WTC11 (cell line): ENCODE results near the gene TMEM255A. TPM values are rescaled to one million over a fixed set of nuclear protein-coding genes. Genes with fewer than 3 reads are reported as not detected.

Source experiments
- ATAC-seq: fragments of 200-7000 bp; cut with Tn5 transposase; 2 replicates; pipeline ENCODE4 v1.10.0; 2021; ENCODE audit warnings: mild to moderate bottlenecking, moderate library complexity
- CTCF ChIA-PET: fragments of 300-600 bp; sonication (Branson Sonifier 250); formaldehyde crosslinking; loops from one replicate; lab custom pipeline; 2021; ENCODE audit warnings: antibody characterized with exemption; lab: Charles Lee
- POLR2A ChIA-PET: fragments of 350-600 bp; sonication (Branson Sonifier 250); formaldehyde crosslinking; loops from one replicate; lab custom pipeline; 2021; ENCODE audit warnings: antibody characterized with exemption; lab: Charles Lee
- DNase-seq: peaks from one replicate; pipeline ENCODE4 v3.0.0; 2021; ENCODE audit warnings: low spot score
- H3K27ac Mint-ChIP-seq: 2 replicates; pipeline ENCODE4 v1.8.0; 2021; ENCODE audit warnings: mixed read lengths
- H3K27me3 Mint-ChIP-seq: 2 replicates; pipeline ENCODE4 v1.8.0; 2021; ENCODE audit warnings: low read depth, mild to moderate bottlenecking, moderate library complexity, mixed read lengths
- H3K36me3 Mint-ChIP-seq: 2 replicates; pipeline ENCODE4 v1.8.0; 2021; ENCODE audit warnings: mixed read lengths
- H3K4me1 Mint-ChIP-seq: 2 replicates; pipeline ENCODE4 v1.8.0; 2022; ENCODE audit warnings: mixed read lengths
- H3K4me3 Mint-ChIP-seq: 2 replicates; pipeline ENCODE4 v1.8.0; 2021; ENCODE audit warnings: mild to moderate bottlenecking, moderate library complexity, mixed read lengths
- H3K9me3 Mint-ChIP-seq: 2 replicates; pipeline ENCODE4 v1.8.0; 2021; ENCODE audit warnings: mixed read lengths
- ARID4B ChIP-seq: sonication (generic); formaldehyde crosslinking; IDR thresholded peaks from 2 replicates; pipeline ENCODE4 v1.8.0; 2023; ENCODE audit warnings: missing genetic modification reagents, mild to moderate bottlenecking, borderline replicate concordance
- EMX1 ChIP-seq: fragments of 250-450 bp; sonication (Bioruptor Pico); IDR thresholded peaks from 2 replicates; pipeline ENCODE4 v1.8.0; 2021; ENCODE audit warnings: mild to moderate bottlenecking
- FOXK1 ChIP-seq: sonication (generic); formaldehyde crosslinking; IDR thresholded peaks from 2 replicates; pipeline ENCODE4 v1.8.0; 2022; ENCODE audit warnings: mild to moderate bottlenecking, moderate library complexity, missing genetic modification reagents
- HMGA2 ChIP-seq: fragments of 250-450 bp; sonication (Bioruptor Pico); IDR thresholded peaks from 2 replicates; pipeline ENCODE4 v1.4.0; 2021; ENCODE audit warnings: mild to moderate bottlenecking, moderate library complexity
- MYBL2 ChIP-seq: sonication (generic); formaldehyde crosslinking; IDR thresholded peaks from 2 replicates; pipeline ENCODE4 v1.8.1; 2023; ENCODE audit warnings: mild to moderate bottlenecking, moderate library complexity, missing genetic modification reagents
- NFE2L1 ChIP-seq: sonication (generic); formaldehyde crosslinking; IDR thresholded peaks from 2 replicates; pipeline ENCODE4 v1.8.1; 2023; ENCODE audit warnings: missing genetic modification reagents
- USF1 ChIP-seq: sonication (generic); formaldehyde crosslinking; IDR thresholded peaks from 2 replicates; pipeline ENCODE4 v1.8.0; 2022; ENCODE audit warnings: mild to moderate bottlenecking, missing genetic modification reagents
- ZNF219 ChIP-seq: sonication (generic); formaldehyde crosslinking; IDR thresholded peaks from 2 replicates; pipeline ENCODE4 v1.8.0; 2023; ENCODE audit warnings: missing genetic modification reagents, mild to moderate bottlenecking, borderline replicate concordance
- ZNF232 ChIP-seq: sonication (generic); formaldehyde crosslinking; IDR thresholded peaks from 2 replicates; pipeline ENCODE4 v1.8.0; 2022; ENCODE audit warnings: mild to moderate bottlenecking, missing genetic modification reagents
- total RNA-seq: library from RNA; stranded (reverse); gene quantifications from 3 replicates; pipeline ENCODE4 v1.2.3, GENCODE V29; 2021
- TF ChIP-seq, protein P1 (sequence below): fragments of 200-600 bp; IDR thresholded peaks from 2 replicates; pipeline ENCODE4 v1.8.0; 2022; ENCODE audit warnings: antibody characterized with exemption
- TF ChIP-seq, protein P2 (sequence below): sonication (generic); formaldehyde crosslinking; IDR thresholded peaks from 2 replicates; pipeline ENCODE4 v1.8.1; 2022; ENCODE audit warnings: mild to moderate bottlenecking, moderate library complexity, missing genetic modification reagents

Gene TMEM255A
- total RNA-seq, 1 experiment from 2014 or later = 0.61 TPM

DNA sequence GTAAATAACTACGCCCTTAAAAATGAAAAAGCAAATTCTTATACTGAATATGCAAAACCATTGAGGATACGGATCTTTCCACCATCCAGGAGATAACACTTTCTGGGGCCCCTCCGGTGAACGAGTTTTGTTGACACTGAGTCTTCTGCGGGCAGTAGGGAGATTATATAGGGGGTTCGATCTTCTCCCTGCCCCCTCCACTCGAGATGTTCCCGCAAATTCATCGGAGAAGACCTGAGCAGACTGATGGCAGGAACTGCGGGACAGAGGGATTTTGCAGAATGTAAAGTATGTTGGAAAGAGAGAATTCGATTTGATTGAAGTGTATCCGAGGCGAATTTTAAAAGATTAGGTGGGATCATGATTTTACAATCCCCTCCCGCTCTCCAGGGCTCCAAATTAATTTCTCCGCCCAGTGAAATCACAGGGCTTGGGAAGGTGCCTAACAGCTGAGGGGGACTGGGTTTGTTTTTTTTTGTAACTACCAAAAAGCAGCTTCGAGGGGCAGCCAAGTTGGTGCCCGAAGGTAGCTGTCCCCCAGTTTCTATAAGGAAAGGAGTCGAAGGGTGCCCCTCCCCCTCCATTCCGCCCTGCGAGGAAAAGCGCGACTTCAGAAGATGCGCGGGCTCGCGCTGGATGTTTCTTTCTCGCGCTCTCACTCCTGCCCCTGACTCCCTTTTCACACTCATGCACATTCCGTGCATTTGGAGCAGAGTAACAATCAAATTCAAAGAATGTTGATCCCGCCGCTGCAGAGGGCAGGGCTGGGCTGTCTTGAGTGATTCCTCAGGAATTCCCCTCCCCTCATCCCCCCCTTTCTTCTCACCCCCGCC, 1.2 kb downstream of the TMEM255A start:
- no peak for ATAC-seq
- Mint-ChIP-seq H3K4me3 (peak overlapping the region; percentile 74), H3K27me3 (peaks cover 97% of the 10 kb centered on the region), H3K9me3 (no peaks in the 10 kb centered on the region), H3K4me1 (peaks cover 43% of the 10 kb centered on the region), H3K27ac (no peak overlapping the region), H3K36me3 (no peaks in the 10 kb centered on the region)
- CTCF ChIA-PET = interaction anchor here (0.7 to 3.6 kb wide), 14 partner anchors 9 to 328 kb away, joined by 3 to 38 read pairs (median 4); no protein-coding TSS in a partner anchor
- peak; percentile 31 for DNase-seq
- no peak for TF ChIP-seq ZNF219 (CRISPR knock-in tag)
- no peak for TF ChIP-seq EMX1 (CRISPR knock-in tag)
- no peak for TF ChIP-seq FOXK1 (CRISPR knock-in tag)
- no peak for TF ChIP-seq USF1 (CRISPR knock-in tag)
- TF ChIP-seq HMGA2 (CRISPR knock-in tag) = no peak
- TF ChIP-seq NFE2L1 (CRISPR knock-in tag) = no peak
- POLR2A ChIA-PET = interaction anchor here (1.0 kb wide), 1 partner anchor 60 kb away, joined by 3 read pairs; the partner anchor contains the start of gene ZBTB33

DNA sequence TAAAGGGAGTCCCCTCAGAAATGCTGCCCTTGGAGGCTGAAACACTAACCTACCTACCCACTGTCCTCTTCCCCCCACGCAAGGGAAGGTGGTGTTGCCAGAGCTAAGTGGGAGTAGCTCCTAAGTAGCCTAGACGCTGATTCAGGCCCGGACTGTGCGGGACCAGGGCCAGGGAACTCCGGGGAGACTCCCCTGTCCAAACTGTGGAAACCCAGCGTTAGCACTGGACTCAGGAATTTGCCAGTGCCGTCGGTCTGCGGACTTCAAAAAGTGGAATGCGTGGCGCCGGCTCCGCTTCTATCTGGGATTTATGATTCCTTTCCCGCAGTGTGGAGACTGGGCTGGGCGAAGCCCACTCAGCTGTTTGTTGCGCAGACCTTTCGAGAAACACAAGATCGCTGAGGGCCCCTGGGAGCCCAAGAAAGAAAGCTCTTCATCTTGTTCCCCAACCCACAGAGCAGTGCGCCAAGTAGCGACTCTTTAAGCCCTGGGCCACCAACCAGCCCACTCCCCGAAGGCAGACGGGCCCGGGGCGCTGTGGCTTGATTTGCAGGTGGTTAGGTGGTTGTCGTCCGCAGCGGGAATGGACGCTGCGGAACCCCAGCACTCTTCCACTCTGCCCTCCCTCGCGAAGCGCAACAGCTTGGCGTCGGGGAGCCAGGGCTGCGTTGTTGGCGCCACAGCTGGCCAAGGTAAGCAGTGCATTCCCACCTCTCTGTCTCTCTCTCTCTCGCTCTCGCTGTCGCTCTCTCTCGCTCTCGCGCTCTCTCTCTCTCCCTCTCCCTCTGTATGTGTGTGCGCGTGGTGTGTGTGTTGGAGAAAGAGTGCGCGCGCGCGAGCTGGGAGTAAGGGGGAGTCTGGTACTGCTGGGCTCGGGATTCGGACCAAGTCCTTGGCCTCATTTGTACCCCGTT, 2.0 kb downstream of the TMEM255A start:
- H3K4me3 Mint-ChIP-seq = peak overlapping the region; percentile 74
- DNase-seq = peak; percentile 67
- H3K27ac Mint-ChIP-seq = no peak overlapping the region
- POLR2A ChIA-PET = interaction anchor here (0.5 to 1.2 kb wide), 3 partner anchors 34 to 59 kb away, joined by 3 to 4 read pairs (median 3); partner anchors contain the start of gene ZBTB33
- H3K27me3 Mint-ChIP-seq = peaks cover 98% of the 10 kb centered on the region
- H3K36me3 Mint-ChIP-seq = no peaks in the 10 kb centered on the region
- TF ChIP-seq, protein P1, sequence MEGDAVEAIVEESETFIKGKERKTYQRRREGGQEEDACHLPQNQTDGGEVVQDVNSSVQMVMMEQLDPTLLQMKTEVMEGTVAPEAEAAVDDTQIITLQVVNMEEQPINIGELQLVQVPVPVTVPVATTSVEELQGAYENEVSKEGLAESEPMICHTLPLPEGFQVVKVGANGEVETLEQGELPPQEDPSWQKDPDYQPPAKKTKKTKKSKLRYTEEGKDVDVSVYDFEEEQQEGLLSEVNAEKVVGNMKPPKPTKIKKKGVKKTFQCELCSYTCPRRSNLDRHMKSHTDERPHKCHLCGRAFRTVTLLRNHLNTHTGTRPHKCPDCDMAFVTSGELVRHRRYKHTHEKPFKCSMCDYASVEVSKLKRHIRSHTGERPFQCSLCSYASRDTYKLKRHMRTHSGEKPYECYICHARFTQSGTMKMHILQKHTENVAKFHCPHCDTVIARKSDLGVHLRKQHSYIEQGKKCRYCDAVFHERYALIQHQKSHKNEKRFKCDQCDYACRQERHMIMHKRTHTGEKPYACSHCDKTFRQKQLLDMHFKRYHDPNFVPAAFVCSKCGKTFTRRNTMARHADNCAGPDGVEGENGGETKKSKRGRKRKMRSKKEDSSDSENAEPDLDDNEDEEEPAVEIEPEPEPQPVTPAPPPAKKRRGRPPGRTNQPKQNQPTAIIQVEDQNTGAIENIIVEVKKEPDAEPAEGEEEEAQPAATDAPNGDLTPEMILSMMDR = 0 out of 2 replicates have a peak, but pooled peaks have one; percentile 21
- TF ChIP-seq FOXK1 (CRISPR knock-in tag) = peak; percentile 46; the same call in 1 of the 2 replicates
- no peak for TF ChIP-seq MYBL2 (CRISPR knock-in tag)
- H3K4me1 Mint-ChIP-seq = peaks cover 44% of the 10 kb centered on the region
- peak; percentile 76 for ATAC-seq
- CTCF ChIA-PET = interaction anchor here (0.7 to 3.6 kb wide), 15 partner anchors 9 to 328 kb away, joined by 3 to 38 read pairs (median 4); no protein-coding TSS in a partner anchor
- no peaks in the 10 kb centered on the region for H3K9me3 Mint-ChIP-seq

- Mint-ChIP-seq H3K27ac (no peak overlapping the region), H3K27me3 (peaks cover 97% of the 10 kb centered on the region), H3K36me3 (no peaks in the 10 kb centered on the region), H3K4me3 (peak overlapping the region; percentile 74), H3K9me3 (no peaks in the 10 kb centered on the region), H3K4me1 (peaks cover 46% of the 10 kb centered on the region)
- DNase-seq (peak; percentile 76), ATAC-seq (peak; percentile 75)
- TF ChIP-seq ARID4B (CRISPR knock-in tag) (no peak), ZNF232 (CRISPR knock-in tag) (no peak), MYBL2 (CRISPR knock-in tag) (no peak)
- TF ChIP-seq, protein P2, sequence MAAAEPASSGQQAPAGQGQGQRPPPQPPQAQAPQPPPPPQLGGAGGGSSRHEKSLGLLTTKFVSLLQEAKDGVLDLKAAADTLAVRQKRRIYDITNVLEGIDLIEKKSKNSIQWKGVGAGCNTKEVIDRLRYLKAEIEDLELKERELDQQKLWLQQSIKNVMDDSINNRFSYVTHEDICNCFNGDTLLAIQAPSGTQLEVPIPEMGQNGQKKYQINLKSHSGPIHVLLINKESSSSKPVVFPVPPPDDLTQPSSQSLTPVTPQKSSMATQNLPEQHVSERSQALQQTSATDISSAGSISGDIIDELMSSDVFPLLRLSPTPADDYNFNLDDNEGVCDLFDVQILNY (CRISPR knock-in tag) = no peak
- TF ChIP-seq, protein P1 = peak; percentile 14; the same call in 1 of the 2 replicates
- POLR2A ChIA-PET = interaction anchor here (0.5 to 1.2 kb wide), 2 partner anchors 34 to 57 kb away, joined by 3 to 4 read pairs; no protein-coding TSS in a partner anchor
- CTCF ChIA-PET = interaction anchor here (0.8 to 3.6 kb wide), 11 partner anchors 11 to 327 kb away, joined by 3 to 38 read pairs (median 4); no protein-coding TSS in a partner anchor
These were observed 2.7 kb downstream of the TMEM255A start for GRCh38 chrX:120308558-120308957.
